ENCODE measurements around the gene CCDC85C. TPM values are rescaled to one million over a fixed set of nuclear protein-coding genes. Genes with fewer than 3 reads are reported as not detected.

CCDC85C gene
- total RNA-seq, 2 donors from 2014 or later = 35.1 to 47.2 TPM

- no peaks in the 10 kb centered on the region for H3K36me3 ChIP-seq
Measured at GRCh38 chr14:99595524-99595923, 8.5 kb downstream of the CCDC85C start.

GRCh38 chr14:99595034-99595433 is 9.0 kb downstream of the CCDC85C start:
- Histone ChIP-seq H3K27ac (peak overlapping the region in 1 of 2 donors; percentile 59), H3K4me3 (no peak overlapping the region), H3K9me3 (no peaks in the 10 kb centered on the region), H3K27me3 (replicated peaks; ENCODE audit: insufficient read depth) (no peaks in the 10 kb centered on the region), H3K4me1 (replicated peaks) (peaks cover 18% of the 10 kb centered on the region), H3K36me3 (no peaks in the 10 kb centered on the region)
- intact Hi-C loops (cut with DNase I) = no loop called here
- 75% methylated on average over 9 of the region's 9 CpGs for WGBS
- no peak for TF ChIP-seq POLR2A (IDR thresholded peaks at IDR 0.05)
- TF ChIP-seq CTCF (IDR thresholded peaks at IDR 0.05) = no peak
- no peak for TF ChIP-seq POLR2AphosphoS5 (IDR thresholded peaks at IDR 0.05)
- DNase-seq (ENCODE audit: low spot score) = no peak

More at GRCh38 chr14:99595524-99595923, 8.5 kb downstream of the CCDC85C start:
- Histone ChIP-seq H3K27ac (peak overlapping the region; percentile 50 to 59), H3K27me3 (replicated peaks; ENCODE audit: insufficient read depth) (no peaks in the 10 kb centered on the region), H3K4me1 (replicated peaks) (peaks cover 18% of the 10 kb centered on the region), H3K4me3 (no peak overlapping the region), H3K9me3 (no peaks in the 10 kb centered on the region)
- intact Hi-C loops (cut with DNase I) = no loop called here
- no peak for TF ChIP-seq POLR2A (IDR thresholded peaks at IDR 0.05)
- no peak for TF ChIP-seq CTCF (IDR thresholded peaks at IDR 0.05)
- no peak for TF ChIP-seq POLR2AphosphoS5 (IDR thresholded peaks at IDR 0.05)
- 43% methylated on average over 7 of the region's 7 CpGs for WGBS
- no peak for DNase-seq (ENCODE audit: low spot score)

GRCh38 chr14:99593971-99594841 is 9.8 kb downstream of the CCDC85C start:
- no peaks in the 10 kb centered on the region for H3K36me3 ChIP-seq
- H3K4me1 ChIP-seq (replicated peaks) = peaks cover 18% of the 10 kb centered on the region
- TF ChIP-seq POLR2A (IDR thresholded peaks at IDR 0.05) = no peak
- no peak for TF ChIP-seq POLR2AphosphoS5 (IDR thresholded peaks at IDR 0.05)
- no peak for TF ChIP-seq CTCF (IDR thresholded peaks at IDR 0.05)
- 61% methylated on average over 9 of the region's 9 CpGs for WGBS
- H3K27ac ChIP-seq = no peak overlapping the region
- intact Hi-C loops (cut with DNase I) = no loop called here
- no peak for DNase-seq (ENCODE audit: low spot score)
- no peaks in the 10 kb centered on the region for H3K27me3 ChIP-seq (replicated peaks; ENCODE audit: insufficient read depth)
- H3K4me3 ChIP-seq = no peak overlapping the region
- no peaks in the 10 kb centered on the region for H3K9me3 ChIP-seq

- no peaks in the 10 kb centered on the region for H3K36me3 ChIP-seq
- H3K9me3 ChIP-seq = no peaks in the 10 kb centered on the region
- H3K27me3 ChIP-seq (replicated peaks; ENCODE audit: insufficient read depth) = no peaks in the 10 kb centered on the region
- WGBS = 82% methylated on average over 36 of the region's 36 CpGs
- intact Hi-C loops (cut with DNase I) = no loop called here
- peaks cover 24% of the 10 kb centered on the region for H3K4me1 ChIP-seq (replicated peaks)
- no peak for DNase-seq (ENCODE audit: low spot score)
- H3K4me3 ChIP-seq = no peak overlapping the region
- TF ChIP-seq POLR2A (IDR thresholded peaks at IDR 0.05) (no peak), CTCF (IDR thresholded peaks at IDR 0.05) (no peak), POLR2AphosphoS5 (IDR thresholded peaks at IDR 0.05) (no peak)
- no peak overlapping the region for H3K27ac ChIP-seq
Measured at GRCh38 chr14:99592933-99593753, 10.9 kb downstream of the CCDC85C start.

Measured in prostate gland (tissue), 2 donors.